Kidney epithelial cell (primary cell): Measurements from ENCODE around the gene LTBP3. TPM values are rescaled to one million over a fixed set of nuclear protein-coding genes. Genes with fewer than 3 reads are reported as not detected.

Source experiments
- DNase-seq: peaks from one replicate; pipeline ENCODE4 v3.0.0-alpha.2; 2010; ENCODE audit warnings: low read depth
- H3K27me3 ChIP-seq: 2 replicates; pipeline ENCODE4 v1.6.0; 2011; ENCODE audit warnings: low read length; ENCODE audit not compliant: control insufficient read depth, insufficient read depth
- H3K36me3 ChIP-seq: 2 replicates; pipeline ENCODE4 v1.5.1; 2011; ENCODE audit warnings: low read length; ENCODE audit not compliant: control insufficient read depth, insufficient read depth
- H3K4me3 ChIP-seq: 2 replicates; pipeline ENCODE4 v1.5.1; 2011; ENCODE audit warnings: low read depth, mild to moderate bottlenecking, control low read depth, low read length
- total RNA-seq: library from RNA; depleted of rRNA; stranded (reverse); fragments of >200 nt; gene quantifications from 2 replicates; pipeline ENCODE4 v1.2.3, GENCODE V29; 2015
- TF ChIP-seq, protein P1 (sequence below): IDR thresholded peaks from 2 replicates; pipeline ENCODE4 v1.5.1; 2011; ENCODE audit warnings: mild to moderate bottlenecking, moderate library complexity, low read length, control low read depth, inconsistent platforms; ENCODE audit not compliant: insufficient read depth, poor library complexity, severe bottlenecking

LTBP3 gene
- total RNA-seq, 1 donor from 2014 or later = 116 TPM

GRCh38 chr11:65537620-65538231 lies 20.4 kb downstream of the LTBP3 start:
- Histone ChIP-seq H3K27me3 (no peaks in the 10 kb centered on the region), H3K4me3 (no peak overlapping the region), H3K36me3 (peaks cover 2% of the 10 kb centered on the region)
- TF ChIP-seq, protein P1, sequence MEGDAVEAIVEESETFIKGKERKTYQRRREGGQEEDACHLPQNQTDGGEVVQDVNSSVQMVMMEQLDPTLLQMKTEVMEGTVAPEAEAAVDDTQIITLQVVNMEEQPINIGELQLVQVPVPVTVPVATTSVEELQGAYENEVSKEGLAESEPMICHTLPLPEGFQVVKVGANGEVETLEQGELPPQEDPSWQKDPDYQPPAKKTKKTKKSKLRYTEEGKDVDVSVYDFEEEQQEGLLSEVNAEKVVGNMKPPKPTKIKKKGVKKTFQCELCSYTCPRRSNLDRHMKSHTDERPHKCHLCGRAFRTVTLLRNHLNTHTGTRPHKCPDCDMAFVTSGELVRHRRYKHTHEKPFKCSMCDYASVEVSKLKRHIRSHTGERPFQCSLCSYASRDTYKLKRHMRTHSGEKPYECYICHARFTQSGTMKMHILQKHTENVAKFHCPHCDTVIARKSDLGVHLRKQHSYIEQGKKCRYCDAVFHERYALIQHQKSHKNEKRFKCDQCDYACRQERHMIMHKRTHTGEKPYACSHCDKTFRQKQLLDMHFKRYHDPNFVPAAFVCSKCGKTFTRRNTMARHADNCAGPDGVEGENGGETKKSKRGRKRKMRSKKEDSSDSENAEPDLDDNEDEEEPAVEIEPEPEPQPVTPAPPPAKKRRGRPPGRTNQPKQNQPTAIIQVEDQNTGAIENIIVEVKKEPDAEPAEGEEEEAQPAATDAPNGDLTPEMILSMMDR = no peak
- no peak for DNase-seq

DNA sequence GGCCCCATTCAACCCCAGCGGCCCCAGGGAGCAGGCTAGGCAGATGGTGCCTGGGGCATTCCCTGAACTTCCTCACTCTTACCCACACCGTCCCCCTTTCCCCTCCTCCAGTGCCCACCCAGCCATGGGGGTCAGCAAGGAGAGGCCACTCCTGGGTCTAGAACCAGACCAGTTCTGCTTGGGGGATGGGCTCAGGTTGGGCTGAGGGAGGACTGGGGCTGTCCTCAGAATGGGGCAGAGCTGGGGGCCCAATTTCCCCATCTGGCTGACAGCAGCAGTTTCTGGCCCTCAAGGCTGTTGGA lies 20.9 kb downstream of the LTBP3 start:
- DNase-seq = no peak
- TF ChIP-seq, protein P1 = no peak
- H3K27me3 ChIP-seq = no peaks in the 10 kb centered on the region
- H3K4me3 ChIP-seq = no peak overlapping the region
- peaks cover 3% of the 10 kb centered on the region for H3K36me3 ChIP-seq

GRCh38 chr11:65536412-65537295 lies 21.5 kb downstream of the LTBP3 start:
- TF ChIP-seq, protein P1 = no peak
- peaks cover 3% of the 10 kb centered on the region for H3K36me3 ChIP-seq
- DNase-seq = no peak
- no peaks in the 10 kb centered on the region for H3K27me3 ChIP-seq
- no peak overlapping the region for H3K4me3 ChIP-seq

DNA sequence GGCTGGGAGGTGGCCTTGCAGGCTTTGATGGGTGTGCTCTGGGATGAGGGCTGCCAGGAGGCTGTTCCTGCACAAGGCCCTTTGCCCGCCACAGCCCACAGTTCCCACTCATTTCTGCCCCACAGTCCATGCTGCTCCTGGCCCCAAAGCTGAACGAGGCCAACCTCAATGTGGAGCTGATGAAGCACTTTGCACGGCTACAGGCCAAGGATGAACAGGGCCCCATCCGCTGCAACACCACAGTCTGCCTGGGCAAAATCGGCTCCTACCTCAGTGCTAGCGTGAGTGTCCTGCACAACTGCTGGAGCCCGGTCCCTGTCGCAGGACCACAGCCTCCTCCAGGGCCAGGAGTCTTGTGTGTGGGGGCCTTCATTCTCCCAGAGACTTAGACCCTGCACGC lies 23.1 kb downstream of the LTBP3 start:
- H3K4me3 ChIP-seq = no peak overlapping the region
- H3K36me3 ChIP-seq = peaks cover 4% of the 10 kb centered on the region
- DNase-seq = no peak
- H3K27me3 ChIP-seq = no peaks in the 10 kb centered on the region
- TF ChIP-seq, protein P1 = no peak

DNA sequence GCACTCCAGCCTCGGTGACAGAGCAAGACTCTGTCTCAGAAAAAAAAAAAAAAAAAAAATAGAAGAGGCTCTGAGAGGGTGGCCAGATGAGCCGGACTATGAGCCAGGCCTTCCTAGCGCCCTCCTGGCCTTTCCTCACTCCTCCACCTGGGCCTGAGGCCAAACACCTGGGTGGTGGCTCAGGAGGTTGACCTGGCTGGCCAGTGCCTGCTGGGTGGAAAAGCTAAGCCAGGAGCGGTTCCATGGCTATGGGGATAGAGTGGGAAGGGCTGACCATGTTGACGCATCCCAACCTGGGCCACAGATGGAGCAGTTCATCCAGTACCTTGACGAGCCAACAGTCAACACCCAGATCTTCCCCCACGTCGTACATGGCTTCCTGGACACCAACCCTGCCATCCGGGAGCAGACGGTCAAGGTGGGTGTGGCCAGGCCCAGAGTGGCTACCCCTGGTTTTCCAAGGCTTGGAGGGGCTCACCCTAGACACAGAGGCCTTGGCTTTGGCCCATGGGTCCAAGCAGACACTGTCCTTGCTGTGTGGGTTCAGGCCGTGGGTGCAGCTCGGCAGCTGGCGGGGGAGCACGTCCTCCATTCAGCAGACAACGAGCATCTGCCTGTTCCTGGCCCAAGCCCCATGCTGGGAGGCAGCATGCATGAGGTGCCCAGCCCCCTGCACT lies 25.6 kb downstream of the LTBP3 start:
- Histone ChIP-seq H3K36me3 (peaks cover 4% of the 10 kb centered on the region), H3K27me3 (no peaks in the 10 kb centered on the region), H3K4me3 (no peak overlapping the region)
- TF ChIP-seq, protein P1 = no peak
- DNase-seq = no peak
